Left ventricle myocardium inferior (tissue), 1 donor: ENCODE data around the gene ZNF800. TPM values are rescaled to one million over a fixed set of nuclear protein-coding genes. Genes with fewer than 3 reads are reported as not detected.

Experiments used
- DNase-seq: peaks from one replicate; pipeline ENCODE4 v3.0.0-alpha.2; 2020
- H3K27ac ChIP-seq: fragments of 200-600 bp; replicated peaks from 2 replicates; pipeline ENCODE4 v1.8.0; 2021
- H3K27me3 ChIP-seq: fragments of 200-600 bp; 2 replicates; pipeline ENCODE4 v1.8.0; 2021; ENCODE audit warnings: low read depth
- H3K36me3 ChIP-seq: fragments of 200-600 bp; 2 replicates; pipeline ENCODE4 v1.8.0; 2021
- H3K4me1 ChIP-seq: fragments of 200-600 bp; 2 replicates; pipeline ENCODE4 v1.8.0; 2021
- H3K4me3 ChIP-seq: fragments of 200-600 bp; 2 replicates; pipeline ENCODE4 v1.8.0; 2021; ENCODE audit warnings: mild to moderate bottlenecking, moderate library complexity
- H3K9me3 ChIP-seq: fragments of 200-600 bp; replicated peaks from 2 replicates; pipeline ENCODE4 v1.8.0; 2021
- intact Hi-C: fragments of 100-400 bp; cut with micrococcal nuclease; formaldehyde crosslinking; loops from one replicate; pipeline ENCODE4 v1.11.0; 2022
- total RNA-seq: library from RNA; stranded (reverse); fragmentation: NEBNext Ultra II Directional; extraction: Animal tissue kit (Norgen Biotek cat#: 25700); gene quantifications from one replicate; pipeline ENCODE4 v1.2.1, GENCODE V29; 2021
- TF ChIP-seq, protein P1 (sequence below): fragments of 200-600 bp; IDR thresholded peaks from 2 replicates; pipeline ENCODE4 v1.8.0; 2021; ENCODE audit warnings: antibody characterized with exemption, mild to moderate bottlenecking, borderline replicate concordance
- donor health status: DM: no; HTN: yes; CAD: no; lungs with severe emphysema.

ZNF800 gene
- total RNA-seq, 1 donor from 2014 or later: 17.3 TPM

DNA sequence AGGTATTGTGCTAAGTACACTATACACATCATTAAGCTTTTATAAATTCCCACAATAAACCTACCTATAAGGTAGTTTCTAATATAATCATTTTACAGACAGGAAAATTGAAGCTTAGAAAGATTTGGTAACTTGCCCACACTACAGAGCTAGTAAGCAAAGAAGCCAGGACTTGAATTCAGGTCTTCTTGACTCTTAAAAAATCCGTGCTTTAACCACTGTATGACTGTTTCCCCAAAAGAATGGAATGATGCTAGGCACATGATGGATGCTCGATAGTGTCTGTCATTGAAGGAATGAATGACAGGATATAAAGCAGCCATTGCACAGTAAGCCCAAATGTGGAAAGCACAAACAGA lies 26.6 kb downstream of the ZNF800 start:
- intact Hi-C loops: no loop called here
- no peaks in the 10 kb centered on the region for H3K27me3 ChIP-seq
- H3K4me3 ChIP-seq: no peak overlapping the region
- no peak overlapping the region for H3K27ac ChIP-seq
- no peaks in the 10 kb centered on the region for H3K9me3 ChIP-seq
- DNase-seq: no peak
- H3K36me3 ChIP-seq: peaks cover 10% of the 10 kb centered on the region
- H3K4me1 ChIP-seq: peaks cover 36% of the 10 kb centered on the region
- TF ChIP-seq, protein P1, sequence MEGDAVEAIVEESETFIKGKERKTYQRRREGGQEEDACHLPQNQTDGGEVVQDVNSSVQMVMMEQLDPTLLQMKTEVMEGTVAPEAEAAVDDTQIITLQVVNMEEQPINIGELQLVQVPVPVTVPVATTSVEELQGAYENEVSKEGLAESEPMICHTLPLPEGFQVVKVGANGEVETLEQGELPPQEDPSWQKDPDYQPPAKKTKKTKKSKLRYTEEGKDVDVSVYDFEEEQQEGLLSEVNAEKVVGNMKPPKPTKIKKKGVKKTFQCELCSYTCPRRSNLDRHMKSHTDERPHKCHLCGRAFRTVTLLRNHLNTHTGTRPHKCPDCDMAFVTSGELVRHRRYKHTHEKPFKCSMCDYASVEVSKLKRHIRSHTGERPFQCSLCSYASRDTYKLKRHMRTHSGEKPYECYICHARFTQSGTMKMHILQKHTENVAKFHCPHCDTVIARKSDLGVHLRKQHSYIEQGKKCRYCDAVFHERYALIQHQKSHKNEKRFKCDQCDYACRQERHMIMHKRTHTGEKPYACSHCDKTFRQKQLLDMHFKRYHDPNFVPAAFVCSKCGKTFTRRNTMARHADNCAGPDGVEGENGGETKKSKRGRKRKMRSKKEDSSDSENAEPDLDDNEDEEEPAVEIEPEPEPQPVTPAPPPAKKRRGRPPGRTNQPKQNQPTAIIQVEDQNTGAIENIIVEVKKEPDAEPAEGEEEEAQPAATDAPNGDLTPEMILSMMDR: no peak

DNA sequence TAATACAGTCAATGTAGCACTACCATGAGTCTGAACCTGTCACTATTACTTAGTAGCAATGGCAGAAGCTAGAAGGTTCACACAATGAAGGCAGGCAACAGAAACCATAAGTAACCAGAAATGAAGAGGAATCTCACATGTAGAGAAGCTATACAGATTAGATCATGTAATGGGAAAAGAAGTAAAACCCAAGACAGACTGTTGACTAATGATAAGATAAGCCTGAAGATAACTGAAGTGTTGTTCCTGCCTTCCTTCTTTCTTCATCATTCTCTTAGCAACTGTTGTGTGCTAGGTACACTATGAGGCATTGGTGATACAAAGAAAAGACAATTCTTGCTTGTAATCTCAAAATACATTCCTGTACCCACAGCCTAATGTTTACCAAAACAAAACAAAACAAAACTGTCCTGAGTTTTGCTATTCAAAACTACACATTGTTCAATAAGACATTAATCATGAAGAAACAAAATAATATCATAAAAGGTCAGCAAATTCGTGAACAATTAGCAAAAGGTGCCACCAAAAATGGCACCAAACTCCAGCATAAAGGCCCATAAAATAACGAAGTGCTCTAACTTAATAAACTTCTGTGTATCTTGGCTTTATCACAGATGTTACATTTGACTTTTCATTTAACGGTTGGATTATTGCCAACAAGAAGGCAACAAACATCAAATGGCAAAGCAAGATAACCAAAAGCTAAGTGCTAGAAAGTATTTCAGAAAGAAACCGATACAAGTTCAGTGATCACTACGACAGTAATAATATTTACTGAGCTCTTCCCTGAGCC lies 27.1 kb downstream of the ZNF800 start:
- Histone ChIP-seq H3K36me3 (peaks cover 11% of the 10 kb centered on the region), H3K9me3 (no peaks in the 10 kb centered on the region), H3K4me3 (no peak overlapping the region), H3K27ac (no peak overlapping the region), H3K4me1 (peaks cover 36% of the 10 kb centered on the region), H3K27me3 (no peaks in the 10 kb centered on the region)
- intact Hi-C loops: no loop called here
- DNase-seq: no peak
- TF ChIP-seq, protein P1: no peak

DNA sequence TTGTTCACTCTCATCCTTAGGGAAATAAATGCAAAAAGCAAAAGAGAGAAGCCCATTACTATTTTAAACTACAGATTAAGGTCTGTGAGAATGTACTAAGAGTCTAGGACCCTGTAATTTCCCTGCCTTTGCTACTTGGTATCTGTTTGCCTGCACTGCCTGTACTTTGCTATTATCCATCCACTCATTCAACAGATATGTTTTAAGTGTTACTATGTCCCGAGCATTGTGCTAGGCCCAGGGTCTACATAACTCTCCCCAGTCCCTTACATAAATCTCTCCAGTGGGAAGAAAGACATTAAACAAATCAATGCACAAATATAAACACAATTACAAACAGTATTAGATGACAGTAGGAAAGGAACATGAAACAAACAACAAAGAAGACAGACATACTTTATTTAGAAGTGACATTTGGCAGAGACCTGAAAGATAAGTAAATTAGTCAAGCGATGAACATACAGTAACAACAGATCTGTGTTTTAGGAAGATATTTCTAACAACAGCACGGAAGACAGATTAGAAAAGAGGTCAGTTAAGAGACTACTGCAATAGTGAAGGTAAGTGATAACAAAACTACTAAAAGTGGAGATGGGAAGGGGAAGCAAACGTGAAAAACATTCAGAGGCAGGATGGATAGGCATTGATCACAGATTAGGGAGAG lies 30.0 kb downstream of the ZNF800 start:
- no peak overlapping the region for H3K4me3 ChIP-seq
- H3K36me3 ChIP-seq: peaks cover 11% of the 10 kb centered on the region
- DNase-seq: no peak
- intact Hi-C loops: no loop called here
- TF ChIP-seq, protein P1: no peak
- no peaks in the 10 kb centered on the region for H3K27me3 ChIP-seq
- peaks cover 36% of the 10 kb centered on the region for H3K4me1 ChIP-seq
- H3K27ac ChIP-seq: peak overlapping the region; percentile 42
- H3K9me3 ChIP-seq: no peaks in the 10 kb centered on the region

DNA sequence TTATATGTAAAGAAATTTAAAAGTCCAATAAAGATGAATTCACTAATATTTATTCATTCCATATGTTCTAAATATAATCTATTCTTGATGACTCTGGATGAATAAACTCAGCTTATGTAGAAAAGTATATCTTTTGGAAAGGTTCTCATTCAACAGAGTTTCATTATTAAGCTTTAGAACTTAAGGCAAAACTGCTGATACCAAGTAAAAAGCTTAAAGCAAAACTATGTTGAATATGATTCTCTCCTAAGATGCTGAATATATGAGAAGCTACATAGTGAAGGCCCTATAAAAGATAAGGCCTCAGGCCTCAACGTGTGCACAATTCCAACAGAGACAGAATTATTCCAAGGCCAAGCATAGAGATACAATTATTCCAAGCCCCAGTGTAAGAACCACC lies 30.8 kb downstream of the ZNF800 start:
- no peaks in the 10 kb centered on the region for H3K27me3 ChIP-seq
- H3K9me3 ChIP-seq: no peaks in the 10 kb centered on the region
- H3K27ac ChIP-seq: peak overlapping the region; percentile 42
- intact Hi-C loops: no loop called here
- H3K4me1 ChIP-seq: peaks cover 36% of the 10 kb centered on the region
- DNase-seq: no peak
- H3K4me3 ChIP-seq: no peak overlapping the region
- peaks cover 11% of the 10 kb centered on the region for H3K36me3 ChIP-seq
- TF ChIP-seq, protein P1: no peak

DNA sequence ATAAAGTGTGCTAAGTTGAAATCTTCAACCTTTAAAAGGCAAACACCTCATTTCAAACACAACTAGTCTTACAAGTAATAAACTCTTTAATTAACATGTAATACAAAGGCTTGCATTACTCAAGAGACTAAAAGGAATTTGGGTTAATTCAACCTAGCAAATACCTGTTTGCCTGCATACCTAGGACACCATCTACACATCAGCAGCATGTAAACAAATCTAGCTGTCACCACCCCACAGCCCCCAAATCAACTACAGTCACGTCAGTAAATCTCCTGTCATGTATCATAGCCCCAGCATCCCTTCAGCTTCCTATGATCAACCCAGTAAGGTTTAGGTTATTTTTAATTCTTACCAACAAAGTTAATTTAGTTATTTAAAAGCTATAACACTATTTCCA lies 33.5 kb downstream of the ZNF800 start:
- no peak for DNase-seq
- TF ChIP-seq, protein P1: no peak
- no peaks in the 10 kb centered on the region for H3K27me3 ChIP-seq
- peaks cover 11% of the 10 kb centered on the region for H3K36me3 ChIP-seq
- no peak overlapping the region for H3K27ac ChIP-seq
- no peaks in the 10 kb centered on the region for H3K9me3 ChIP-seq
- H3K4me3 ChIP-seq: no peak overlapping the region
- H3K4me1 ChIP-seq: peaks cover 21% of the 10 kb centered on the region
- intact Hi-C loops: no loop called here
